HepG2 (cell line): ENCODE results near the gene CELF4. TPM values are rescaled to one million over a fixed set of nuclear protein-coding genes. Genes with fewer than 3 reads are reported as not detected.

Experiments
- ATAC-seq: fragments of 200-7000 bp; cut with Tn5 transposase; 3 replicates; pipeline ENCODE4 v1.9.1; 2020; ENCODE audit warnings: mild to moderate bottlenecking, moderate library complexity
- BruUV-seq: library from RNA; stranded (reverse); fragments of 400-500 nt; replicated peaks from 2 replicates; lab custom pipeline; 2021; lab: Mats Ljungman, UMichigan
- CTCF ChIA-PET: fragments of 300-600 bp; formaldehyde crosslinking; extraction: SDS; loops from one replicate; lab custom pipeline; 2021; ENCODE audit warnings: low total read pairs, inconsistent platforms, low intra/inter-chr PET ratio; lab: Yijun Ruan, JAX
- POLR2A ChIA-PET: fragments of 350-600 bp; sonication (Branson Sonifier 250); formaldehyde crosslinking; loops from one replicate; lab custom pipeline; 2020; ENCODE audit warnings: antibody characterized with exemption, inconsistent platforms; lab: Yijun Ruan, JAX
- DNase-seq: peaks from one replicate; pipeline ENCODE4 v3.0.0-alpha.2; 2015; ENCODE audit warnings: low spot score
- FAIRE-seq: peaks from 3 replicates; lab custom pipeline; 2011; peaks lifted over from hg19 to GRCh38; lab: Jason Lieb, UNC
- H2AFZ ChIP-seq: one replicate; pipeline ENCODE4 v1.6.1; 2011; ENCODE audit warnings: low read length, inconsistent platforms
- H3K27ac ChIP-seq: fragments of 300-600 bp; 3 replicates; pipeline ENCODE4 v1.8.0; 2011; ENCODE audit warnings: mixed run types, mild to moderate bottlenecking, mixed read lengths, low read length, inconsistent platforms; ENCODE audit not compliant: insufficient read depth; ENCODE audit errors: extremely low read length
- H3K27me3 ChIP-seq, 2 experiments: fragments of 200-600 bp in 1 of 2; 2 replicates in 1 of 2; 3 replicates in 1 of 2; pipeline versions ENCODE4 v1.6.0 to v1.8.0; 2011; ENCODE audit warnings: low read length in 2 of 2, mild to moderate bottlenecking in 2 of 2, moderate library complexity in 2 of 2, inconsistent platforms in 1 of 2; ENCODE audit not compliant: insufficient read depth in 2 of 2, control insufficient read depth in 1 of 2
- H3K36me3 ChIP-seq, 2 experiments: fragments of 200-600 bp in 1 of 2; replicated peaks in 1 of 2; 2 replicates in 1 of 2; 3 replicates in 1 of 2; pipeline versions ENCODE4 v1.5.1 to v1.8.0; 2011; ENCODE audit warnings: low read length in 2 of 2, inconsistent platforms in 1 of 2; ENCODE audit not compliant: insufficient read depth in 2 of 2, control insufficient read depth in 1 of 2
- H3K4me1 ChIP-seq: 2 replicates; pipeline ENCODE4 v1.5.1; 2012; ENCODE audit warnings: low read length, inconsistent platforms; ENCODE audit not compliant: insufficient read depth
- H3K4me2 ChIP-seq: 2 replicates; pipeline ENCODE4 v1.6.0; 2011; ENCODE audit warnings: low read depth, low read length, inconsistent platforms
- H3K4me3 ChIP-seq, 3 experiments: fragments of 200-600 bp in 1 of 3; sonication (generic), shearing (Covaris generic) in 1 of 3; replicated peaks in 1 of 3; 2 replicates each; pipeline ENCODE4 v1.5.1; 2011 to 2016; ENCODE audit warnings: low read length in 3 of 3, inconsistent platforms in 2 of 3, low read depth in 2 of 3, mild to moderate bottlenecking in 2 of 3, control low read depth in 1 of 3, mixed read lengths in 1 of 3; ENCODE audit not compliant: insufficient read depth in 1 of 3
- H3K79me2 ChIP-seq: one replicate; pipeline ENCODE4 v1.6.1; 2011; ENCODE audit warnings: low read length, inconsistent platforms; ENCODE audit not compliant: insufficient read depth
- H3K9ac ChIP-seq: 2 replicates; pipeline ENCODE4 v1.6.0; 2011; ENCODE audit warnings: mild to moderate bottlenecking, low read depth, low read length, inconsistent platforms; ENCODE audit not compliant: insufficient read depth
- H3K9me3 ChIP-seq: 2 replicates; pipeline ENCODE4 v1.5.1; 2012; ENCODE audit warnings: mild to moderate bottlenecking, low read length
- H4K20me1 ChIP-seq: 2 replicates; pipeline ENCODE4 v1.6.0; 2011; ENCODE audit warnings: inconsistent platforms, mild to moderate bottlenecking, low read length, moderate library complexity; ENCODE audit not compliant: insufficient read depth
- ETS1 ChIP-seq: sonication (generic); formaldehyde crosslinking; IDR thresholded peaks from 2 replicates; pipeline ENCODE4 v1.4.0; 2020; ENCODE audit warnings: missing genetic modification reagents
- ETV6 ChIP-seq: sonication (generic); formaldehyde crosslinking; conservative IDR thresholded peaks from 2 replicates; pipeline ENCODE4 v1.4.0; 2020; ENCODE audit warnings: missing genetic modification reagents
- KLF13 ChIP-seq: sonication (generic); formaldehyde crosslinking; IDR thresholded peaks from 2 replicates; pipeline ENCODE4 v1.4.0; 2020; ENCODE audit warnings: mild to moderate bottlenecking, missing genetic modification reagents
- MTERF4 ChIP-seq: sonication (generic); formaldehyde crosslinking; IDR thresholded peaks from 2 replicates; pipeline ENCODE4 v1.8.0; 2023; ENCODE audit warnings: mild to moderate bottlenecking, missing genetic modification reagents
- NFE2L2 ChIP-seq: fragments of 150-350 bp; IDR thresholded peaks from 2 replicates; pipeline ENCODE4 v1.6.1; 2014; ENCODE audit warnings: low read length
- RBM22 ChIP-seq: fragments of 200-400 bp; formaldehyde crosslinking; optimal IDR thresholded peaks from 2 replicates; pipeline ENCODE3; 2017; ENCODE audit warnings: mild to moderate bottlenecking, low read length, moderate library complexity
- THAP11 ChIP-seq: IDR thresholded peaks from 2 replicates; pipeline ENCODE4 v1.6.1; 2016; ENCODE audit warnings: missing biosample characterization, missing genetic modification reagents
- ZHX1 ChIP-seq: sonication (generic); formaldehyde crosslinking; IDR thresholded peaks from 2 replicates; pipeline ENCODE4 v1.8.1; 2022; ENCODE audit warnings: low read depth, mild to moderate bottlenecking, missing genetic modification reagents
- ZNF33A ChIP-seq: sonication (generic); formaldehyde crosslinking; IDR thresholded peaks from 2 replicates; pipeline ENCODE4 v1.5.1; 2020; ENCODE audit warnings: missing genetic modification reagents, mild to moderate bottlenecking, moderate library complexity, borderline replicate concordance
- ZNF775 ChIP-seq: sonication (generic); formaldehyde crosslinking; IDR thresholded peaks from 2 replicates; pipeline ENCODE4 v1.4.0; 2020; ENCODE audit warnings: missing genetic modification reagents, mild to moderate bottlenecking, moderate library complexity, borderline replicate concordance
- ZNF83 ChIP-seq: sonication (generic); formaldehyde crosslinking; IDR thresholded peaks from 2 replicates; pipeline ENCODE4 v1.4.0; 2020; ENCODE audit warnings: missing genetic modification reagents, mild to moderate bottlenecking, borderline replicate concordance
- WGBS: methylation state at CpG from one replicate; pipeline ENCODE4 v1.1.6; 2017; ENCODE audit warnings: low lambda C conversion rate; 5-methylcytosine and 5-hydroxymethylcytosine counted together
- in situ Hi-C: cut with HindIII; loops from 2 replicates; pipeline ENCODE4 v1.10.0; 2017; ENCODE audit warnings: low pct_unique_long_range_greater_than_20kb; ENCODE audit not compliant: extremely low pct_ligation_motif_present
- intact Hi-C: fragments of 100-400 bp; cut with micrococcal nuclease; formaldehyde crosslinking; loops from one replicate; pipeline ENCODE4 v1.10.0; 2022; ENCODE audit not compliant: unreplicated experiment
- polyA plus RNA-seq, 8 experiments: library from polyadenylated mRNA; depleted of rRNA in 3 of 8; stranded (reverse) in 7 of 8; unstranded in 1 of 8; fragments of >200 nt; fragmentation: Illumina TruSeq in 4 of 8; extraction: Trizol in 4 of 8; gene quantifications; 2 replicates each; pipeline versions ENCODE4 v1.2.1 to v1.2.3, GENCODE V29; 2011 to 2016; ENCODE audit warnings: low read depth in 4 of 8, missing spikeins in 1 of 8, mixed read lengths in 1 of 8; ENCODE audit not compliant: insufficient read depth in 1 of 8
- total RNA-seq, 5 experiments: library from RNA; depleted of rRNA; stranded (reverse); fragments of >200 nt; fragmentation: Illumina TruSeq; extraction: Trizol; gene quantifications; 2 replicates each; pipeline ENCODE4 v1.2.3, GENCODE V29; 2016; ENCODE audit warnings: low read depth in 1 of 5

Gene CELF4
- total and polyA plus RNA-seq, 2 of the 13 experiments (the other 11 are each of a cell fraction or from before 2014, with no cell fraction given), result not detected

GRCh38 chr18:37534627-37535026, 31.0 kb downstream of the CELF4 start:
- DNase-seq, result no peak
- WGBS, result 23% methylated on average over 9 of the region's 9 CpGs
- Histone ChIP-seq H3K36me3 (no peaks in the 10 kb centered on the region), H3K27me3 (peaks cover 6 to 75% of the 10 kb centered on the region in 2 experiments), H3K79me2 (no peaks in the 10 kb centered on the region), H3K4me1 (no peaks in the 10 kb centered on the region), H3K4me2 (no peak overlapping the region), H3K27ac (no peak overlapping the region)
- no peak for ATAC-seq
- CTCF ChIA-PET, result no interaction called here
- TF ChIP-seq KLF13 (CRISPR knock-in tag) (no peak), NFE2L2 (no peak), ETS1 (CRISPR knock-in tag) (no peak), ZNF775 (no peak), MTERF4 (no peak), ETV6 (CRISPR knock-in tag) (no peak), THAP11 (no peak), ZHX1 (CRISPR knock-in tag) (no peak), ZNF83 (CRISPR knock-in tag) (no peak), RBM22 (no peak), ZNF33A (CRISPR knock-in tag) (no peak)
- TF ChIP-seq, all 625 proteins: peak for 0
- no peak overlapping the region for H3K9ac ChIP-seq
- POLR2A ChIA-PET, result no interaction called here
- intact Hi-C loops (loop anchor here (5.0 kb wide), 2 partner anchors 192 to 212 kb away; no protein-coding TSS in a partner anchor), in situ Hi-C loops (loop anchor here (5.0 kb wide), 1 partner anchor 87 kb away; no protein-coding TSS in a partner anchor)
- no peak for FAIRE-seq
- no peaks in the 10 kb centered on the region for H3K9me3 ChIP-seq
- no TSS peak for BruUV-seq
- no peak overlapping the region for H2AFZ ChIP-seq
- no peak overlapping the region for H3K4me3 ChIP-seq
- H4K20me1 ChIP-seq, result peaks cover 2% of the 10 kb centered on the region; the same call in 1 of the 2 replicates
